HepG2 (cell line): Measurements from ENCODE around the gene CYP46A1. TPM values are rescaled to one million over a fixed set of nuclear protein-coding genes. Genes with fewer than 3 reads are reported as not detected.

Experiments used
- HIVEP1 ChIP-seq: sonication (generic); formaldehyde crosslinking; IDR thresholded peaks from 2 replicates; pipeline ENCODE4 v1.4.0; 2020; ENCODE audit warnings: mild to moderate bottlenecking, missing genetic modification reagents
- MXD4 ChIP-seq: IDR thresholded peaks from 2 replicates; pipeline ENCODE4 v1.6.1; 2016; ENCODE audit warnings: mild to moderate bottlenecking, missing biosample characterization, missing genetic modification reagents
- NFKBIZ ChIP-seq: IDR thresholded peaks from 2 replicates; pipeline ENCODE4 v1.6.1; 2018; ENCODE audit warnings: missing genetic modification reagents, missing compliant biosample characterization
- PRPF4 ChIP-seq: fragments of 200-400 bp; formaldehyde crosslinking; IDR thresholded peaks from 2 replicates; pipeline ENCODE4 v1.6.1; 2016; ENCODE audit warnings: low read length, low read depth; ENCODE audit not compliant: poor library complexity, severe bottlenecking
- RORA ChIP-seq: sonication (generic); formaldehyde crosslinking; IDR thresholded peaks from 2 replicates; pipeline ENCODE4 v1.5.0; 2020; ENCODE audit warnings: mild to moderate bottlenecking, missing genetic modification reagents, moderate library complexity
- ZNF124 ChIP-seq: sonication (generic); formaldehyde crosslinking; IDR thresholded peaks from 2 replicates; pipeline ENCODE4 v1.4.0; 2020; ENCODE audit warnings: missing genetic modification reagents
- ZNF441 ChIP-seq: sonication (generic); formaldehyde crosslinking; IDR thresholded peaks from 2 replicates; pipeline ENCODE4 v1.7.0; 2021; ENCODE audit warnings: missing genetic modification reagents, borderline replicate concordance
- ZNF562 ChIP-seq: sonication (generic); formaldehyde crosslinking; IDR thresholded peaks from 2 replicates; pipeline ENCODE4 v1.8.0; 2022; ENCODE audit warnings: missing genetic modification reagents, borderline replicate concordance
- ZNF597 ChIP-seq: sonication (generic); formaldehyde crosslinking; IDR thresholded peaks from 2 replicates; pipeline ENCODE4 v1.5.0; 2020; ENCODE audit warnings: missing genetic modification reagents
- polyA plus RNA-seq, 8 experiments: library from polyadenylated mRNA; depleted of rRNA in 3 of 8; stranded (reverse) in 7 of 8; unstranded in 1 of 8; fragments of >200 nt; fragmentation: Illumina TruSeq in 4 of 8; extraction: Trizol in 4 of 8; gene quantifications; 2 replicates each; pipeline versions ENCODE4 v1.2.1 to v1.2.3, GENCODE V29; 2011 to 2016; ENCODE audit warnings: low read depth in 4 of 8, missing spikeins in 1 of 8, mixed read lengths in 1 of 8; ENCODE audit not compliant: insufficient read depth in 1 of 8
- total RNA-seq, 5 experiments: library from RNA; depleted of rRNA; stranded (reverse); fragments of >200 nt; fragmentation: Illumina TruSeq; extraction: Trizol; gene quantifications; 2 replicates each; pipeline ENCODE4 v1.2.3, GENCODE V29; 2016; ENCODE audit warnings: low read depth in 1 of 5
- TF ChIP-seq, protein P1 (sequence below): IDR thresholded peaks from 2 replicates; pipeline ENCODE4 v1.6.1; 2016; ENCODE audit warnings: control low read depth
- TF ChIP-seq, protein P2 (sequence below): sonication (generic); formaldehyde crosslinking; IDR thresholded peaks from 2 replicates; pipeline ENCODE4 v1.4.0; 2020; ENCODE audit warnings: mild to moderate bottlenecking, missing genetic modification reagents
- TF ChIP-seq, protein P3 (sequence below): sonication (generic); formaldehyde crosslinking; IDR thresholded peaks from 2 replicates; pipeline ENCODE4 v1.4.0; 2020; ENCODE audit warnings: mild to moderate bottlenecking, low read depth, missing genetic modification reagents
- TF ChIP-seq, protein P4 (sequence below): IDR thresholded peaks from 2 replicates; pipeline ENCODE4 v1.6.1; 2016; ENCODE audit warnings: mild to moderate bottlenecking
- TF ChIP-seq, protein P5 (sequence below): IDR thresholded peaks from 2 replicates; pipeline ENCODE4 v1.6.1; 2012; ENCODE audit warnings: inconsistent platforms

CYP46A1 gene
- total and polyA plus RNA-seq, 2 of the 13 experiments (the other 11 are each of a cell fraction or from before 2014, with no cell fraction given): not detected

- TF ChIP-seq, protein P1, sequence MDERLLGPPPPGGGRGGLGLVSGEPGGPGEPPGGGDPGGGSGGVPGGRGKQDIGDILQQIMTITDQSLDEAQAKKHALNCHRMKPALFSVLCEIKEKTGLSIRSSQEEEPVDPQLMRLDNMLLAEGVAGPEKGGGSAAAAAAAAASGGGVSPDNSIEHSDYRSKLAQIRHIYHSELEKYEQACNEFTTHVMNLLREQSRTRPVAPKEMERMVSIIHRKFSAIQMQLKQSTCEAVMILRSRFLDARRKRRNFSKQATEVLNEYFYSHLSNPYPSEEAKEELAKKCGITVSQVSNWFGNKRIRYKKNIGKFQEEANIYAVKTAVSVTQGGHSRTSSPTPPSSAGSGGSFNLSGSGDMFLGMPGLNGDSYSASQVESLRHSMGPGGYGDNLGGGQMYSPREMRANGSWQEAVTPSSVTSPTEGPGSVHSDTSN (CRISPR knock-in tag): no peak
- TF ChIP-seq, protein P2, sequence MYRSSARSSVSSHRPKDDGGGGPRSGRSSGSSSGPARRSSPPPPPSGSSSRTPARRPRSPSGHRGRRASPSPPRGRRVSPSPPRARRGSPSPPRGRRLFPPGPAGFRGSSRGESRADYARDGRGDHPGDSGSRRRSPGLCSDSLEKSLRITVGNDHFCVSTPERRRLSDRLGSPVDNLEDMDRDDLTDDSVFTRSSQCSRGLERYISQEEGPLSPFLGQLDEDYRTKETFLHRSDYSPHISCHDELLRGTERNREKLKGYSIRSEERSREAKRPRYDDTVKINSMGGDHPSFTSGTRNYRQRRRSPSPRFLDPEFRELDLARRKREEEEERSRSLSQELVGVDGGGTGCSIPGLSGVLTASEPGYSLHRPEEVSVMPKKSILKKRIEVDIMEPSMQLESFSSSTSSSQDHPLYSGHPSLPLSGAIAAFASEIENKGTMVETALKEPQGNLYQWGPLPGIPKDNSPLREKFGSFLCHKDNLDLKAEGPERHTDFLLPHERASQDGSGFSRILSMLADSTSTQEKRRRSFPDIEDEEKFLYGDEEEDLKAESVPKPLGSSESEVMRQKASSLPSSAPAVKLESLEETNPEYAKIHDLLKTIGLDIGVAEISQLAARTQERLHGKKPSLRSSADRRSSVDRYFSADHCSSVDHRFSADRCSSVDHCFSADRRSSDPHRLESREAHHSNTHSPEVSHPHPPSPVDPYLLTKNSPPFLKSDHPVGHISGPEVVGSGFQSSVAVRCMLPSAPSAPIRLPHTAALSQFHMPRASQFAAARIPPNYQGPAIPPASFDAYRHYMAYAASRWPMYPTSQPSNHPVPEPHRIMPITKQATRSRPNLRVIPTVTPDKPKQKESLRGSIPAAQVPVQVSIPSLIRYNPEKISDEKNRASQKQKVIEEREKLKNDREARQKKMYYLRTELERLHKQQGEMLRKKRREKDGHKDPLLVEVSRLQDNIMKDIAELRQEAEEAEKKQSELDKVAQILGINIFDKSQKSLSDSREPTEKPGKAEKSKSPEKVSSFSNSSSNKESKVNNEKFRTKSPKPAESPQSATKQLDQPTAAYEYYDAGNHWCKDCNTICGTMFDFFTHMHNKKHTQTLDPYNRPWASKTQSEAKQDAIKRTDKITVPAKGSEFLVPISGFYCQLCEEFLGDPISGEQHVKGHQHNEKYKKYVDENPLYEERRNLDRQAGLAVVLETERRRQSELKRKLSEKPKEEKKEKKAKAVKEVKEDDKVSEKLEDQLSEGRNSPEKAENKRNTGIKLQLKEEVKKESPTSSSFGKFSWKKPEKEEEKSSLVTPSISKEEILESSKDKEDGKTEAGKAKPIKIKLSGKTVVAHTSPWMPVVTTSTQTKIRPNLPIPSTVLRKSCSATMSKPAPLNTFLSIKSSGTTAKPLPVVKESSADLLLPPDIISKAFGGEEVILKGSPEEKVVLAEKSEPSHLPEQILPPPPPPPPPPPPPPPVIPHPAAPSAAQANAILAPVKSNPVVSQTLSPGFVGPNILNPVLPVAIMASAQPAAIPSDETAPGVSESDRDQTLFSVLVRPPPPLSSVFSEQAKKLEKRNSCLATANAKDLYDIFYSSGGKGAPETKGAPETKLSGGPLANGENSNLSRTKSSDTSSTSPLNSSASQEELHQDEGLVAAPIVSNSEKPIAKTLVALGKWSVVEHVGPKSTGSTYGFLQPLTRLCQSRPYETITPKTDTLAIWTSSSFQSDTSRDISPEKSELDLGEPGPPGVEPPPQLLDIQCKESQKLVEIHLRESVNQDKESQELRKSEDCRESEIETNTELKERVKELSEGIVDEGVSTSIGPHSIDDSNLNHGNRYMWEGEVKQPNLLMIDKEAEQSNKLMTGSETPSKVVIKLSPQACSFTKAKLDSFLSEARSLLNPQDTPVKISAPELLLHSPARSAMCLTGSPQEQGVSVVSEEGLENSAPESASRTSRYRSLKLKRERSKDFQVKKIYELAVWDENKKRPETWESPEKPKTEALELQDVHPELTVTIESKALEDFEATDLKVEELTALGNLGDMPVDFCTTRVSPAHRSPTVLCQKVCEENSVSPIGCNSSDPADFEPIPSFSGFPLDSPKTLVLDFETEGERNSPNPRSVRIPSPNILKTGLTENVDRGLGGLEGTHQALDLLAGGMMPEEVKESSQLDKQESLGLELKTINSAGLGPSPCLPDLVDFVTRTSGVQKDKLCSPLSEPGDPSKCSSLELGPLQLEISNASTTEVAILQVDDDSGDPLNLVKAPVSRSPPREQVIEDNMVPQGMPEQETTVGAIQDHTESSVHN (CRISPR knock-in tag): no peak
- no peak for TF ChIP-seq RORA (CRISPR knock-in tag)
- no peak for TF ChIP-seq NFKBIZ (CRISPR knock-in tag)
- no peak for TF ChIP-seq ZNF562
- TF ChIP-seq MXD4 (CRISPR knock-in tag): no peak
- TF ChIP-seq, protein P3, sequence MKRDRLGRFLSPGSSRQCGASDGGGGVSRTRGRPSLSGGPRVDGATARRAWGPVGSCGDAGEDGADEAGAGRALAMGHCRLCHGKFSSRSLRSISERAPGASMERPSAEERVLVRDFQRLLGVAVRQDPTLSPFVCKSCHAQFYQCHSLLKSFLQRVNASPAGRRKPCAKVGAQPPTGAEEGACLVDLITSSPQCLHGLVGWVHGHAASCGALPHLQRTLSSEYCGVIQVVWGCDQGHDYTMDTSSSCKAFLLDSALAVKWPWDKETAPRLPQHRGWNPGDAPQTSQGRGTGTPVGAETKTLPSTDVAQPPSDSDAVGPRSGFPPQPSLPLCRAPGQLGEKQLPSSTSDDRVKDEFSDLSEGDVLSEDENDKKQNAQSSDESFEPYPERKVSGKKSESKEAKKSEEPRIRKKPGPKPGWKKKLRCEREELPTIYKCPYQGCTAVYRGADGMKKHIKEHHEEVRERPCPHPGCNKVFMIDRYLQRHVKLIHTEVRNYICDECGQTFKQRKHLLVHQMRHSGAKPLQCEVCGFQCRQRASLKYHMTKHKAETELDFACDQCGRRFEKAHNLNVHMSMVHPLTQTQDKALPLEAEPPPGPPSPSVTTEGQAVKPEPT (CRISPR knock-in tag): no peak
- TF ChIP-seq, protein P4, sequence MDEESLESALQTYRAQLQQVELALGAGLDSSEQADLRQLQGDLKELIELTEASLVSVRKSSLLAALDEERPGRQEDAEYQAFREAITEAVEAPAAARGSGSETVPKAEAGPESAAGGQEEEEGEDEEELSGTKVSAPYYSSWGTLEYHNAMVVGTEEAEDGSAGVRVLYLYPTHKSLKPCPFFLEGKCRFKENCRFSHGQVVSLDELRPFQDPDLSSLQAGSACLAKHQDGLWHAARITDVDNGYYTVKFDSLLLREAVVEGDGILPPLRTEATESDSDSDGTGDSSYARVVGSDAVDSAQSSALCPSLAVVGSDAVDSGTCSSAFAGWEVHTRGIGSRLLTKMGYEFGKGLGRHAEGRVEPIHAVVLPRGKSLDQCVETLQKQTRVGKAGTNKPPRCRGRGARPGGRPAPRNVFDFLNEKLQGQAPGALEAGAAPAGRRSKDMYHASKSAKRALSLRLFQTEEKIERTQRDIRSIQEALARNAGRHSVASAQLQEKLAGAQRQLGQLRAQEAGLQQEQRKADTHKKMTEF (CRISPR knock-in tag): peak; percentile 27; the same call in 1 of the 2 replicates
- TF ChIP-seq HIVEP1 (CRISPR knock-in tag): peak; percentile 53; the same call in 1 of the 2 replicates
- TF ChIP-seq ZNF124 (CRISPR knock-in tag): no peak
- TF ChIP-seq PRPF4: no peak
- TF ChIP-seq ZNF441 (CRISPR knock-in tag): no peak
- no peak for TF ChIP-seq ZNF597 (CRISPR knock-in tag)
- TF ChIP-seq, protein P5, sequence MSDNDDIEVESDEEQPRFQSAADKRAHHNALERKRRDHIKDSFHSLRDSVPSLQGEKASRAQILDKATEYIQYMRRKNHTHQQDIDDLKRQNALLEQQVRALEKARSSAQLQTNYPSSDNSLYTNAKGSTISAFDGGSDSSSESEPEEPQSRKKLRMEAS: peak; percentile 43; the same call in 1 of the 2 replicates
Measured at GRCh38 chr14:99683619-99684409, at the start of gene CYP46A1 (continued).
